Measurements from ENCODE around the gene PNLIPRP2.

The PNLIPRP2 gene

GRCh38 chr10:116610443-116611152 is 10.2 kb upstream of the PNLIPRP2 start:
- Histone ChIP-seq H3K79me1 (ENCODE audit: low read length) (no peaks in the 10 kb centered on the region), H3K36me3 (ENCODE audit: control insufficient read depth in 1 of 2, insufficient read depth in 2 of 2, low read length in 2 of 2) (no peaks in the 10 kb centered on the region), H3K27ac (ENCODE audit: low read depth, low read length) (no peak overlapping the region), H3K79me2 (ENCODE audit: control insufficient read depth, insufficient read depth, low read length, poor library complexity) (no peaks in the 10 kb centered on the region), H4K91ac (ENCODE audit: low read depth, low read length) (no peak overlapping the region), H3K4me2 (ENCODE audit: low read length) (no peak overlapping the region), H3K18ac (ENCODE audit: low read length) (no peak overlapping the region), H2BK12ac (ENCODE audit: low read length) (no peak overlapping the region), H3K4me1 (ENCODE audit: control insufficient read depth in 1 of 2, insufficient read depth in 2 of 2, low read length in 2 of 2) (no peaks in the 10 kb centered on the region), H3K4ac (ENCODE audit: low read depth, low read length) (no peak overlapping the region), H3K23ac (ENCODE audit: low read length) (no peak overlapping the region), H3K14ac (ENCODE audit: low read length) (no peak overlapping the region), H4K12ac (ENCODE audit: low read depth, low read length) (no peak overlapping the region), H2BK120ac (ENCODE audit: insufficient read depth, low read length, poor library complexity) (no peak overlapping the region), H2BK5ac (ENCODE audit: low read depth, low read length, poor library complexity) (no peak overlapping the region), H4K8ac (ENCODE audit: low read depth, low read length) (no peak overlapping the region), H2AK5ac (ENCODE audit: low read length) (no peak overlapping the region), H3K9ac (ENCODE audit: low read length) (no peak overlapping the region), H3K27me3 (ENCODE audit: insufficient read depth, low read length) (no peaks in the 10 kb centered on the region), H2AFZ (ENCODE audit: insufficient read depth, low read length, poor library complexity) (no peak overlapping the region), H3K9me3 (ENCODE audit: insufficient read depth, low read depth, low read length) (peaks cover 6% of the 10 kb centered on the region), H3K4me3 (ENCODE audit: low read depth, low read length) (no peak overlapping the region)
- DNase-seq = no peak
- WGBS (ENCODE audit: extremely low coverage, insufficient coverage, insufficient read length) = no CpG with 5 or more reads among the region's 13 CpGs

GRCh38 chr10:116611153-116611545 is 9.6 kb upstream of the PNLIPRP2 start:
- no peak for DNase-seq
- H3K4me3 ChIP-seq (ENCODE audit: low read depth, low read length) = no peak overlapping the region
- no peak overlapping the region for H3K9ac ChIP-seq (ENCODE audit: low read length)
- no peak overlapping the region for H3K4ac ChIP-seq (ENCODE audit: low read depth, low read length)
- H2BK12ac ChIP-seq (ENCODE audit: low read length) = no peak overlapping the region
- H3K14ac ChIP-seq (ENCODE audit: low read length) = no peak overlapping the region
- no peak overlapping the region for H4K8ac ChIP-seq (ENCODE audit: low read depth, low read length)
- H2BK5ac ChIP-seq (ENCODE audit: low read depth, low read length, poor library complexity) = no peak overlapping the region
- no peaks in the 10 kb centered on the region for H3K79me1 ChIP-seq (ENCODE audit: low read length)
- no peak overlapping the region for H4K12ac ChIP-seq (ENCODE audit: low read depth, low read length)
- no peaks in the 10 kb centered on the region for H3K36me3 ChIP-seq (ENCODE audit: control insufficient read depth in 1 of 2, insufficient read depth in 2 of 2, low read length in 2 of 2)
- H3K23ac ChIP-seq (ENCODE audit: low read length) = no peak overlapping the region
- no peak overlapping the region for H3K18ac ChIP-seq (ENCODE audit: low read length)
- H3K4me1 ChIP-seq (ENCODE audit: control insufficient read depth in 1 of 2, insufficient read depth in 2 of 2, low read length in 2 of 2) = no peaks in the 10 kb centered on the region
- peaks cover 6% of the 10 kb centered on the region for H3K9me3 ChIP-seq (ENCODE audit: insufficient read depth, low read depth, low read length)
- H3K4me2 ChIP-seq (ENCODE audit: low read length) = no peak overlapping the region
- H2BK120ac ChIP-seq (ENCODE audit: insufficient read depth, low read length, poor library complexity) = no peak overlapping the region
- no peak overlapping the region for H2AK5ac ChIP-seq (ENCODE audit: low read length)
- no peak overlapping the region for H3K27ac ChIP-seq (ENCODE audit: low read depth, low read length)
- H2AFZ ChIP-seq (ENCODE audit: insufficient read depth, low read length, poor library complexity) = no peak overlapping the region
- H3K79me2 ChIP-seq (ENCODE audit: control insufficient read depth, insufficient read depth, low read length, poor library complexity) = no peaks in the 10 kb centered on the region
- no peak overlapping the region for H4K91ac ChIP-seq (ENCODE audit: low read depth, low read length)
- no CpG with 5 or more reads among the region's 3 CpGs for WGBS (ENCODE audit: extremely low coverage, insufficient coverage, insufficient read length)
- H3K27me3 ChIP-seq (ENCODE audit: insufficient read depth, low read length) = no peaks in the 10 kb centered on the region

GRCh38 chr10:116612107-116612769 is 8.5 kb upstream of the PNLIPRP2 start:
- H3K79me1 ChIP-seq (ENCODE audit: low read length) = no peaks in the 10 kb centered on the region
- no peak overlapping the region for H4K91ac ChIP-seq (ENCODE audit: low read depth, low read length)
- H2BK12ac ChIP-seq (ENCODE audit: low read length) = no peak overlapping the region
- no peaks in the 10 kb centered on the region for H3K4me1 ChIP-seq (ENCODE audit: control insufficient read depth in 1 of 2, insufficient read depth in 2 of 2, low read length in 2 of 2)
- no peaks in the 10 kb centered on the region for H3K27me3 ChIP-seq (ENCODE audit: insufficient read depth, low read length)
- no peaks in the 10 kb centered on the region for H3K36me3 ChIP-seq (ENCODE audit: control insufficient read depth in 1 of 2, insufficient read depth in 2 of 2, low read length in 2 of 2)
- H2BK120ac ChIP-seq (ENCODE audit: insufficient read depth, low read length, poor library complexity) = no peak overlapping the region
- H2BK5ac ChIP-seq (ENCODE audit: low read depth, low read length, poor library complexity) = no peak overlapping the region
- no peak overlapping the region for H3K14ac ChIP-seq (ENCODE audit: low read length)
- no peak overlapping the region for H3K4me2 ChIP-seq (ENCODE audit: low read length)
- peaks cover 6% of the 10 kb centered on the region for H3K9me3 ChIP-seq (ENCODE audit: insufficient read depth, low read depth, low read length)
- no peak overlapping the region for H3K18ac ChIP-seq (ENCODE audit: low read length)
- no peak for DNase-seq
- WGBS (ENCODE audit: extremely low coverage, insufficient coverage, insufficient read length) = no CpG with 5 or more reads among the region's 8 CpGs
- H3K27ac ChIP-seq (ENCODE audit: low read depth, low read length) = no peak overlapping the region
- H3K79me2 ChIP-seq (ENCODE audit: control insufficient read depth, insufficient read depth, low read length, poor library complexity) = no peaks in the 10 kb centered on the region
- H3K4ac ChIP-seq (ENCODE audit: low read depth, low read length) = no peak overlapping the region
- no peak overlapping the region for H4K12ac ChIP-seq (ENCODE audit: low read depth, low read length)
- no peak overlapping the region for H2AK5ac ChIP-seq (ENCODE audit: low read length)
- no peak overlapping the region for H2AFZ ChIP-seq (ENCODE audit: insufficient read depth, low read length, poor library complexity)
- H3K23ac ChIP-seq (ENCODE audit: low read length) = no peak overlapping the region
- H4K8ac ChIP-seq (ENCODE audit: low read depth, low read length) = no peak overlapping the region
- H3K4me3 ChIP-seq (ENCODE audit: low read depth, low read length) = no peak overlapping the region
- H3K9ac ChIP-seq (ENCODE audit: low read length) = no peak overlapping the region

- no peak overlapping the region for H3K4me3 ChIP-seq (ENCODE audit: low read depth, low read length)
- no peak overlapping the region for H4K8ac ChIP-seq (ENCODE audit: low read depth, low read length)
- H3K79me1 ChIP-seq (ENCODE audit: low read length) = no peaks in the 10 kb centered on the region
- no CpG with 5 or more reads among the region's 2 CpGs for WGBS (ENCODE audit: extremely low coverage, insufficient coverage, insufficient read length)
- H4K12ac ChIP-seq (ENCODE audit: low read depth, low read length) = no peak overlapping the region
- no peak overlapping the region for H3K4ac ChIP-seq (ENCODE audit: low read depth, low read length)
- no peak overlapping the region for H2BK120ac ChIP-seq (ENCODE audit: insufficient read depth, low read length, poor library complexity)
- H3K79me2 ChIP-seq (ENCODE audit: control insufficient read depth, insufficient read depth, low read length, poor library complexity) = no peaks in the 10 kb centered on the region
- H3K23ac ChIP-seq (ENCODE audit: low read length) = no peak overlapping the region
- H2AFZ ChIP-seq (ENCODE audit: insufficient read depth, low read length, poor library complexity) = no peak overlapping the region
- H3K27ac ChIP-seq (ENCODE audit: low read depth, low read length) = no peak overlapping the region
- H3K4me1 ChIP-seq (ENCODE audit: control insufficient read depth in 1 of 2, insufficient read depth in 2 of 2, low read length in 2 of 2) = no peaks in the 10 kb centered on the region
- no peak overlapping the region for H4K91ac ChIP-seq (ENCODE audit: low read depth, low read length)
- H3K27me3 ChIP-seq (ENCODE audit: insufficient read depth, low read length) = no peaks in the 10 kb centered on the region
- no peaks in the 10 kb centered on the region for H3K36me3 ChIP-seq (ENCODE audit: control insufficient read depth in 1 of 2, insufficient read depth in 2 of 2, low read length in 2 of 2)
- no peak overlapping the region for H3K14ac ChIP-seq (ENCODE audit: low read length)
- H3K18ac ChIP-seq (ENCODE audit: low read length) = no peak overlapping the region
- no peak overlapping the region for H2AK5ac ChIP-seq (ENCODE audit: low read length)
- no peak overlapping the region for H3K9ac ChIP-seq (ENCODE audit: low read length)
- H2BK12ac ChIP-seq (ENCODE audit: low read length) = no peak overlapping the region
- no peak overlapping the region for H3K4me2 ChIP-seq (ENCODE audit: low read length)
- no peak overlapping the region for H2BK5ac ChIP-seq (ENCODE audit: low read depth, low read length, poor library complexity)
- H3K9me3 ChIP-seq (ENCODE audit: insufficient read depth, low read depth, low read length) = peaks cover 6% of the 10 kb centered on the region
- no peak for DNase-seq
Observed at GRCh38 chr10:116613471-116613870, 7.3 kb upstream of the PNLIPRP2 start.
